GM23248 (cell line): ENCODE measurements around the gene TLL1. TPM values are rescaled to one million over a fixed set of nuclear protein-coding genes. Genes with fewer than 3 reads are reported as not detected.

Source experiments
- DNase-seq: peaks from one replicate; pipeline ENCODE4 v3.0.0-alpha.2; 2015
- H2AFZ ChIP-seq: fragments of 200-600 bp; sonication (generic); 2 replicates; pipeline ENCODE4 v1.6.1; 2016; ENCODE audit warnings: antibody characterized with exemption
- H3F3A ChIP-seq: fragments of 200-600 bp; sonication (generic); 2 replicates; pipeline ENCODE4 v1.6.1; 2016; ENCODE audit warnings: mild to moderate bottlenecking, antibody characterized with exemption, mixed run types; ENCODE audit not compliant: insufficient read depth
- H3K27ac ChIP-seq: fragments of 200-600 bp; sonication (generic); 2 replicates; pipeline ENCODE4 v1.5.1; 2016; ENCODE audit warnings: mild to moderate bottlenecking
- H3K27me3 ChIP-seq: fragments of 200-600 bp; sonication (generic); replicated peaks from 2 replicates; pipeline ENCODE4 v1.6.1; 2016; ENCODE audit warnings: mild to moderate bottlenecking; ENCODE audit not compliant: insufficient read depth
- H3K36me3 ChIP-seq: fragments of 200-600 bp; sonication (generic); 2 replicates; pipeline ENCODE4 v1.6.1; 2016; ENCODE audit warnings: low read depth, mild to moderate bottlenecking
- H3K4me1 ChIP-seq: fragments of 200-600 bp; sonication (generic); 2 replicates; pipeline ENCODE4 v1.6.1; 2016; ENCODE audit warnings: mild to moderate bottlenecking; ENCODE audit not compliant: insufficient read depth
- H3K4me2 ChIP-seq: fragments of 200-600 bp; sonication (generic); one replicate; pipeline ENCODE4 v1.6.1; 2016; ENCODE audit warnings: mild to moderate bottlenecking; ENCODE audit not compliant: unreplicated experiment
- H3K4me3 ChIP-seq: fragments of 200-600 bp; sonication (generic); 2 replicates; pipeline ENCODE4 v1.5.1; 2016; ENCODE audit warnings: mild to moderate bottlenecking
- H3K79me2 ChIP-seq: fragments of 200-600 bp; sonication (generic); 2 replicates; pipeline ENCODE4 v1.6.1; 2016; ENCODE audit warnings: mild to moderate bottlenecking; ENCODE audit not compliant: insufficient read depth
- H3K9ac ChIP-seq: fragments of 200-600 bp; sonication (generic); 2 replicates; pipeline ENCODE4 v1.6.1; 2016; ENCODE audit warnings: mild to moderate bottlenecking
- H3K9me2 ChIP-seq: fragments of 200-600 bp; sonication (generic); 2 replicates; pipeline ENCODE4 v1.6.1; 2016; ENCODE audit warnings: mixed run types, mild to moderate bottlenecking, moderate library complexity; ENCODE audit not compliant: insufficient read depth
- H3K9me3 ChIP-seq: fragments of 200-600 bp; sonication (generic); one replicate; pipeline ENCODE4 v1.6.1; 2017; ENCODE audit warnings: low read depth
- H4K20me1 ChIP-seq: fragments of 200-600 bp; sonication (generic); 2 replicates; pipeline ENCODE4 v1.6.0; 2016; ENCODE audit not compliant: insufficient read depth
- EZH2 ChIP-seq: fragments of 200-600 bp; sonication (generic); IDR thresholded peaks from 2 replicates; pipeline ENCODE4 v1.6.1; 2018; ENCODE audit warnings: antibody characterized with exemption, mild to moderate bottlenecking; ENCODE audit not compliant: insufficient read depth, poor library complexity, severe bottlenecking
- EZH2phosphoT487 ChIP-seq: fragments of 200-600 bp; sonication (generic); IDR thresholded peaks from 2 replicates; pipeline ENCODE4 v1.6.1; 2018; ENCODE audit warnings: antibody characterized with exemption, moderate library complexity, mild to moderate bottlenecking, low read depth; ENCODE audit not compliant: insufficient read depth
- WGBS, 2 experiments: methylation state at CpG; one replicate each; pipeline ENCODE4 v1.1.6; 2015 to 2017; ENCODE audit warnings: low lambda C conversion rate in 2 of 2, low coverage in 1 of 2; ENCODE audit errors: missing lambda C conversion rate in 2 of 2; 5-methylcytosine and 5-hydroxymethylcytosine counted together
- in situ Hi-C: fragments of 300-500 bp; cut with MboI; formaldehyde crosslinking; loops from 2 replicates; pipeline ENCODE4 v1.15.0; 2020
- polyA plus RNA-seq: library from polyadenylated mRNA; unstranded; fragments of >200 nt; fragmentation: Nextera tagmentation; extraction: Ambion mirVana; gene quantifications from 2 replicates; pipeline ENCODE4 v1.2.1, GENCODE V29; 2016
- total RNA-seq: library from RNA; depleted of rRNA; stranded (reverse); fragments of >200 nt; shearing (Covaris generic); gene quantifications from 2 replicates; pipeline ENCODE4 v1.2.3, GENCODE V29; 2014

The TLL1 gene
- total and polyA plus RNA-seq, 2 experiments from 2014 or later: not detected

DNA sequence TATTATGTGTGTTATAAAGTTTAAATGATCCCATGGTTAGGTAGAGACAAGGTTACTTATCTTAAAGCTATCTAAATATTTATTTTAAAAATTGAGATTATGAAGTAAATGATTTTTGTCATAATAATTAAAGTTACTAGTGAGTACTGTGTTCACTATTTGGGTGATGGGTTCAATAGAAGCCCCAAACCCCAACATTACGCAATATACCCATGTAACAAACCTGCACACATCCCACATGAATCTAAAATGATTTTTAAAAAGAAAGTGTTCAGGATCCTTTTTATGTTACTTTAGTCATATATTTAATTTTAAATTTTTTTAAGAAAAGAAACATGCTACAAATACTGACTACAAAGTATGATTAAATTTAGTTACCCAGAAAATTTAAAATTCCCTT, 193.9 kb downstream of the TLL1 start:
- H3K4me3 ChIP-seq: no peak overlapping the region
- DNase-seq: no peak
- in situ Hi-C loops: no loop called here
- 19 to 30% methylated on average over 1 of the region's 1 CpG for WGBS, 2 experiments
- no peaks in the 10 kb centered on the region for H3F3A ChIP-seq
- no peaks in the 10 kb centered on the region for H3K9me3 ChIP-seq
- no peak overlapping the region for H2AFZ ChIP-seq
- H3K9me2 ChIP-seq: no peaks in the 10 kb centered on the region
- H3K27ac ChIP-seq: no peak overlapping the region
- no peaks in the 10 kb centered on the region for H3K27me3 ChIP-seq
- TF ChIP-seq EZH2phosphoT487: no peak
- TF ChIP-seq EZH2: no peak
- no peak overlapping the region for H3K9ac ChIP-seq
- H3K4me1 ChIP-seq: no peaks in the 10 kb centered on the region
- no peaks in the 10 kb centered on the region for H3K79me2 ChIP-seq
- H4K20me1 ChIP-seq: no peaks in the 10 kb centered on the region
- H3K36me3 ChIP-seq: no peaks in the 10 kb centered on the region
- no peak overlapping the region for H3K4me2 ChIP-seq

DNA sequence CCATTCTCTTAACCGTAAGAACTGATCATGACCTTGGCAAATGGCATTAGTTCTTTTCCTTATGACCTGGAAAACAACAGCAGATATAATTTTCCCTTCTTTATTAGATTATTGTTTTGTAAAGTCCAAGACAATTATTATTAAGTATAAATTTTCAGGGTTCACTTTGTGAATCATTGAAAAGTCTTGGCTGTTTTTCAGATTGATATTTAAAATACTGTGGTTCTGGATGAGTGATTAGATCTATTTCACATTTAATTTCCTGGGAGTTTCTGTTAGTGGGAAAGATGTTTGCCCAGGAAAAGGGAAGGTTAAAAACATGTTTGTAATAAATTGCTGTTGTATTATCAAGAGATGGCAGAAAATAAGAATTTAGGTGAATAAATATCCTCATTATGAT, 194.9 kb downstream of the TLL1 start:
- H3K27me3 ChIP-seq: no peaks in the 10 kb centered on the region
- H3K4me3 ChIP-seq: no peak overlapping the region
- H3K4me1 ChIP-seq: no peaks in the 10 kb centered on the region
- no peaks in the 10 kb centered on the region for H4K20me1 ChIP-seq
- no peak overlapping the region for H3K9ac ChIP-seq
- no peaks in the 10 kb centered on the region for H3K9me2 ChIP-seq
- H3K4me2 ChIP-seq: no peak overlapping the region
- TF ChIP-seq EZH2phosphoT487: no peak
- TF ChIP-seq EZH2: no peak
- no peaks in the 10 kb centered on the region for H3K79me2 ChIP-seq
- no peaks in the 10 kb centered on the region for H3K9me3 ChIP-seq
- H3K27ac ChIP-seq: no peak overlapping the region
- no peaks in the 10 kb centered on the region for H3K36me3 ChIP-seq
- H3F3A ChIP-seq: no peaks in the 10 kb centered on the region
- no peak for DNase-seq
- 14 to 33% methylated on average over 1 of the region's 1 CpG for WGBS, 2 experiments
- in situ Hi-C loops: no loop called here
- H2AFZ ChIP-seq: no peak overlapping the region

DNA sequence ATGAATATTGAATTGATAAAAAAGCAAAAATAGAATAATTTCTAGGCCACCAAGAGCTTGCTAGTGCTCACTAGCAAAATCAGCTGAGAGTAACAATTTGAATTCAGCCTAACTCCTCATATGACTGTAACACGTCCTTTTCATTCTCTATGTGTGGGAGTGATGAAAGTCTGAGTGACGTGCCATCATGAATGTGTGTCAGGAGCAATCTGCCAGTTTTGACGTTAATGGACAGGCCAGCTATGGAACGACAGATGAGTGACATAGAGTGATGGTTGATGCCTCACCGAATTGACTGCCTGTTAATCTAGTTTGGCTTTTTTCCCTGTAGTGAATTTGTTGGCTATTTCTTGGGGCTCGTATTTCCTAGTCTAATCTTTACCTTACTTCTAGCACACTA, 200.7 kb downstream of the TLL1 start:
- no peaks in the 10 kb centered on the region for H3K27me3 ChIP-seq
- no peaks in the 10 kb centered on the region for H3K36me3 ChIP-seq
- no peaks in the 10 kb centered on the region for H4K20me1 ChIP-seq
- H3K9ac ChIP-seq: no peak overlapping the region
- 27 to 35% methylated on average over 6 of the region's 6 CpGs for WGBS, 2 experiments
- H3K9me2 ChIP-seq: no peaks in the 10 kb centered on the region
- no peaks in the 10 kb centered on the region for H3K4me1 ChIP-seq
- in situ Hi-C loops: no loop called here
- H3K9me3 ChIP-seq: no peaks in the 10 kb centered on the region
- H3K27ac ChIP-seq: no peak overlapping the region
- no peak overlapping the region for H2AFZ ChIP-seq
- DNase-seq: no peak
- H3K4me3 ChIP-seq: no peak overlapping the region
- no peaks in the 10 kb centered on the region for H3K79me2 ChIP-seq
- no peak for TF ChIP-seq EZH2phosphoT487
- TF ChIP-seq EZH2: no peak
- H3K4me2 ChIP-seq: no peak overlapping the region
- no peaks in the 10 kb centered on the region for H3F3A ChIP-seq

DNA sequence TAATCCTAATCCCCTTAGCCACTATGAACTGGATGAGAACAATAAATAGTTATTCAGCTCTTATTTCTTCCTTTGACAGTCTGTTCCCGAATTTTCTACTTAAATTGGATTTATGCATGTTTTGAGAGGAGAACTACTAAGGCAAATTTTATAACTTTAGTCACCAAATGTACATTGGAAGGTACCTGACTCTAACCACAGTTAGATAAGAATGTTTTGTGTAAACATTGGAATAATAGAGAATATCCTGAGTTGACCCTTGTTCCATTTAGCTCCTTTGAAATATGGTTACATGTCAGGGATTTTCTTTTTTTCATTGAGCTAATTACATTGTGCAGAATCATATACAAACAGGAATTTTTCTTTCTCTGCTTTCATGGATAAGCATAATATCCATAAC, 202.6 kb downstream of the TLL1 start:
- H3K79me2 ChIP-seq: no peaks in the 10 kb centered on the region
- no peak overlapping the region for H3K4me3 ChIP-seq
- no peak overlapping the region for H2AFZ ChIP-seq
- H3K27ac ChIP-seq: no peak overlapping the region
- H3K4me2 ChIP-seq: no peak overlapping the region
- no peaks in the 10 kb centered on the region for H3K36me3 ChIP-seq
- no peak for DNase-seq
- in situ Hi-C loops: loop anchor here (25.0 kb wide), 1 partner anchor 938 kb away; no protein-coding TSS in a partner anchor
- TF ChIP-seq EZH2 (no peak), EZH2phosphoT487 (no peak)
- no peaks in the 10 kb centered on the region for H3K4me1 ChIP-seq
- WGBS, 2 experiments: 0% methylated on average over 1 of the region's 1 CpG
- no peaks in the 10 kb centered on the region for H3K9me3 ChIP-seq
- no peaks in the 10 kb centered on the region for H3K9me2 ChIP-seq
- no peak overlapping the region for H3K9ac ChIP-seq
- H3F3A ChIP-seq: no peaks in the 10 kb centered on the region
- H4K20me1 ChIP-seq: no peaks in the 10 kb centered on the region
- H3K27me3 ChIP-seq: no peaks in the 10 kb centered on the region

DNA sequence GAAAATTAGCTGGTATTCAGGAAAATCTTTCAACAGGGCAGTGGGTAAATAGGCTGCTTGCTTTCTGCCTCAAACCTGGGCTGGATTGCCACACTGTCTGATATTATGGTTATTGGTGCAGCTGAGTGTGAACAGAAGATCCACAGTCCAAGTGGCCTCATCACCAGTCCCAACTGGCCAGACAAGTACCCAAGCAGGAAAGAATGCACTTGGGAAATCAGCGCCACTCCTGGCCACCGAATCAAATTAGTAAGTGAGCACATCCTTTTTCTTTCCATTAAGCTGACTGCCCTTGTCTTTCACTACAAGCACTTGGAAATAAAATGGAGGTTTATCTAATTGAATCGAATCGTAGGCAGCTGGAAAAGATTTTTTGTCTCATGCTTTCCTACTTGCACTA, 204.7 kb downstream of the TLL1 start:
- in situ Hi-C loops: loop anchor here (25.0 kb wide), 1 partner anchor 940 kb away; no protein-coding TSS in a partner anchor
- Histone ChIP-seq H3K9ac (no peak overlapping the region), H2AFZ (no peak overlapping the region), H4K20me1 (no peaks in the 10 kb centered on the region), H3K27ac (no peak overlapping the region), H3K4me3 (no peak overlapping the region), H3K36me3 (no peaks in the 10 kb centered on the region), H3K9me3 (no peaks in the 10 kb centered on the region), H3K9me2 (no peaks in the 10 kb centered on the region), H3F3A (no peaks in the 10 kb centered on the region), H3K27me3 (no peaks in the 10 kb centered on the region), H3K4me2 (no peak overlapping the region), H3K79me2 (no peaks in the 10 kb centered on the region), H3K4me1 (no peaks in the 10 kb centered on the region)
- TF ChIP-seq EZH2: no peak
- no peak for TF ChIP-seq EZH2phosphoT487
- DNase-seq: no peak
- 34 to 41% methylated on average over 4 of the region's 4 CpGs for WGBS, 2 experiments
